AG09319 (cell line): ENCODE data around the gene CHST3.

Source experiments
- DNase-seq: peaks from one replicate; pipeline ENCODE4 v3.0.0-alpha.2; 2010; ENCODE audit warnings: low read depth; ENCODE audit errors: extremely low read depth
- TF ChIP-seq, protein P1 (sequence below): IDR thresholded peaks from 2 replicates; pipeline ENCODE4 v1.5.1; 2011; ENCODE audit warnings: low read depth, mild to moderate bottlenecking, inconsistent platforms, low read length, moderate library complexity

The CHST3 gene

DNA sequence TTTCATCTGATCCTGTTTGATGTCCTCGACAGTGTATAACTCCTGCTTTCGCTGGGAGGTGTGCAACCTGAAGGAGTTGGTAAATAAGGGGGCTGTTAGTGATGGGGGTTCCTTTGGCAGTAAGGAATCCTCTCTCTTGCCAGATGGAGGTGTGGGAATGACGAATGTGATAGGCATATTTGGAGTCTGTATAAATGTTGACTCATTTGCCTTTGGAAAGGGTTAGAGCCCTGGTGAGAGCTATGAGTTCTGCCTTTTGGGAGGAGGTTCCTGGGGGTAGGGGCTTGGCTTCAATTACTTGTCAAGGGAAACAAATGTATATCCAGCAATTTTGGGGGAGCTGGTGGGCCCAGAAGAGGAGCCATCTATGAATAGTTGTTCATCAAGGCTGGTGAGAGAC is 11.4 kb upstream of the CHST3 start:
- DNase-seq: no peak
- TF ChIP-seq, protein P1, sequence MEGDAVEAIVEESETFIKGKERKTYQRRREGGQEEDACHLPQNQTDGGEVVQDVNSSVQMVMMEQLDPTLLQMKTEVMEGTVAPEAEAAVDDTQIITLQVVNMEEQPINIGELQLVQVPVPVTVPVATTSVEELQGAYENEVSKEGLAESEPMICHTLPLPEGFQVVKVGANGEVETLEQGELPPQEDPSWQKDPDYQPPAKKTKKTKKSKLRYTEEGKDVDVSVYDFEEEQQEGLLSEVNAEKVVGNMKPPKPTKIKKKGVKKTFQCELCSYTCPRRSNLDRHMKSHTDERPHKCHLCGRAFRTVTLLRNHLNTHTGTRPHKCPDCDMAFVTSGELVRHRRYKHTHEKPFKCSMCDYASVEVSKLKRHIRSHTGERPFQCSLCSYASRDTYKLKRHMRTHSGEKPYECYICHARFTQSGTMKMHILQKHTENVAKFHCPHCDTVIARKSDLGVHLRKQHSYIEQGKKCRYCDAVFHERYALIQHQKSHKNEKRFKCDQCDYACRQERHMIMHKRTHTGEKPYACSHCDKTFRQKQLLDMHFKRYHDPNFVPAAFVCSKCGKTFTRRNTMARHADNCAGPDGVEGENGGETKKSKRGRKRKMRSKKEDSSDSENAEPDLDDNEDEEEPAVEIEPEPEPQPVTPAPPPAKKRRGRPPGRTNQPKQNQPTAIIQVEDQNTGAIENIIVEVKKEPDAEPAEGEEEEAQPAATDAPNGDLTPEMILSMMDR: no peak

DNA sequence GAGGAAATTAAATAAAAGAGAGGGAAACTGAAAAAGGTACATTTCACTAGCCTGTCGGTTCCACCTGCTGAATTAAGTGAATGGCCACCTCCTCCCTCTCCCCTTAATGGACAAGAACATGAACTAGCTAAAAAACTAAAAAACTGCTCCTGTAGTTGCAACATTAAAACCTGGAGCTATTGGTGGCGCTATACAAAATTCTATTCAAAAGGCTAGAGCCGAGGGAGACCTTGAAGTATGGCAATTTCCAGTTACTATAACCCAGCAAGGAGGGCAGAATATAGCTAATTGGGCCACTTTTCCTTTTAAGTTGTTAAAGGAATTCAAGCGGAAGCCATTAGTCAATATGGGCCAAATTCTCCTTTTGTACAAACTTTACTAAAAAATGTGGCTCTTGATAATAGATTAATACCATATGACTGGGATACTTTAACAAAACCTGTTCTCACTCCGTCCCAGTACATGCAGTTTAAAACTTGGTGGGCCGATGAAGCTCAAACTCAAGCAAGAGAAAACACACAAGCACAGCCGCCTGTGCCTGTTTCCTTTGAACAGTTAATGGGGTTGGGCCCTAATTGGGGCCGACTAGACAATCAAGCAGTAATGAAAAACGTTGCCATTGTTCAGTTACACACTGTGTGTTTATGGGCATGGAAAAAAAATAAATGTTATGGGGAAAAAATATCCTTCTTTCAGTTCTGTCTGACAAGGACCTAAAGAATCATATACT is 6.5 kb upstream of the CHST3 start:
- TF ChIP-seq, protein P1: peak; percentile 21
- DNase-seq: no peak

DNA sequence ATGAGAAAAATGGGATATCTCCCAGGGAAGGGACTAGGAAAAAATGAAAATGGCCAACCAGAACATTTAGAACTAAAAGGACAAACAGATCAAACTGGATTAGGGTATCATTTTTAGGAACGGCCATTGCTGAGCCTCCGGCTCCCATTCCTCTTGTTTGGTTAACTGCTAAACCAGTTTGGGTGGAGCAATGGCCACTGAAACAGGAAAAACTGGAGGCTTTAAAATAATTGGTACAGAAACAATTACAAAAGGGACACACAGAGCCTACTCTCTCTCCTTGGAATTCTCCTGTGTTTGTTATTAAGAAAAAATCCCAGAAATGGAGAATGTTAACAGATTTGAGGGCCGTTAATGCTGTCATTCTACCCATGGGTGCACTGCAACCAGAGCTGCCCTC is 4.7 kb upstream of the CHST3 start:
- DNase-seq: no peak
- TF ChIP-seq, protein P1: no peak

DNA sequence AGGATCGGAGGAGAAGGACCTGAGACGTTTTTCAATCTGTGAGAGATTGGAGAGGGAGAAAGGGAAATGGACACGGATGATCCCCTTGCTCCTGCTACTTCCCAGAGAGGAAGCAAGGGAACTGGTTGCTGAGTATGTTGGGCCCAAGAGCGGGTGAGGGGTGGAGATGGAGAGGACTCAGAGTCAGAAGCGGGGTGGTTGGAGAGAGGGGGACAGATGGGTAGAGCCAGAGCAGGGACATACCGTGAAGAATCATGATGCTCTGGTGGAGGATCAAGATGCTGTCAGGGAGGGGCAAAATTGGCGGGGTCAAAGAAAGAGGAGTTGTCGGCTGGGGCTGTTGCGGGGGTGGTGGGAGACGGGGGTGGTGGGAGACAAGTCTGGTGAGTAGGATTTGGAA is 2.4 kb upstream of the CHST3 start:
- TF ChIP-seq, protein P1: no peak
- DNase-seq: no peak

DNA sequence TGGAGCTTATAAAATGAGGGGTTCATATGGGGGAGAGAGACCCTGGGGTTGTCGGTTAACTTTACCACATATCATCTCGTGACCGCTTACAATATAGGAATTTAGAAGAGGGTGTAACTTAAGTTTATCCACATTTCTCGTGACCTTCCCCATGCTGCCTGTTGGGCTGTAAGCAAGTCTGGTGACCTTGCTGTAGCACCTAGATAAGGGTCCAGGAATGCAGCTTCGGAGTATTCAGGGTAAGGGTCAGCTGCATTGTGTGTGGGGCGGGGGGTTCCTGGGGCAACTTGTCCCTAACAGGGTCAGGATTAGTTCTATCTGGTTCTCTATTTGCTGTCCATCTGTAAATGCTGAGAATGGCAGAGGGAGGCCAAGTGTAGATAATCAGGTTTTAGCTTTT is 1.3 kb upstream of the CHST3 start:
- TF ChIP-seq, protein P1: no peak
- DNase-seq: no peak

DNA sequence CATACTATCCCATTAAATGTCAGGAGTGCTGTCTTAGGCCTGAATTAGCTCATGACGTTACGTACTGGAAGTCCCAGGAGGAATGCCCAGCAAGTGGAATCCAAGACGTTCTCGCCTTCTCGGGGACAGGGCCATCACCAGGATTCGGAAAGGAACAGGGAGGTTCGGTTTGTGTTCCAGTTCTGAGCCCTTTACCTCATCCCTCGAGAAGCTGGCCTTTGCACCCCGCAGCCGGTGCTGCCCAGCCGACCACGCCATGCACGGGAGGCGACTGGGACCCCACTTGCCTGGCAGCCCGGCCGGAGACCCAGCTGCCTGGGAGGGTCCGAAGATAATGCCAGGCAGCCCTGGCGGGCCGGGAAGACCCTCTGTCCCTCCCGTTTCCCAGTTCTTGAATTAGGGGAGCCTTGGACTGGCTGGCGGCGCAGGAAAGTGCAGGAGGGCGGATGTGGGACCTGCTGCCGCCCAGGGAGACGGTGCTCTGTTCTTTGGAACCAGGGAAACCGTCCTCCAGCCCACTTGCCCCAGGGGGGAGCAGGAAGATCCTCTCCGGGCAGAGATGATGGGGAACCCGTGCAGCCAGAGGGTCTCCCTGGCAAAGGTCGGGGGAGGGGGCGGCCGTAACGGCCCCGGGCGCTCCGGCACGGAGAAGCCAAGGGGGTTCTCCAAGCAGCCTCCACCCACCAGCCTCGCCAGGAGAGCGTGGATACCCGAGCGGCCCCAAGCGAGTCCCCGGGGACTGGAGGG is 671 bp upstream of the CHST3 start:
- DNase-seq: no peak

More for the DNA sequence above, 671 bp upstream of the CHST3 start:
- TF ChIP-seq, protein P1: no peak
